GM12873 (cell line): Measurements from ENCODE around the gene UBE2F.

Experiments used
- TF ChIP-seq, protein P1 (sequence below): IDR thresholded peaks from 2 replicates; pipeline ENCODE4 v1.5.1; 2012; ENCODE audit warnings: low read depth, mild to moderate bottlenecking, moderate library complexity, low read length, control low read depth; ENCODE audit not compliant: insufficient read depth; ENCODE audit errors: missing control alignments

The UBE2F gene

DNA sequence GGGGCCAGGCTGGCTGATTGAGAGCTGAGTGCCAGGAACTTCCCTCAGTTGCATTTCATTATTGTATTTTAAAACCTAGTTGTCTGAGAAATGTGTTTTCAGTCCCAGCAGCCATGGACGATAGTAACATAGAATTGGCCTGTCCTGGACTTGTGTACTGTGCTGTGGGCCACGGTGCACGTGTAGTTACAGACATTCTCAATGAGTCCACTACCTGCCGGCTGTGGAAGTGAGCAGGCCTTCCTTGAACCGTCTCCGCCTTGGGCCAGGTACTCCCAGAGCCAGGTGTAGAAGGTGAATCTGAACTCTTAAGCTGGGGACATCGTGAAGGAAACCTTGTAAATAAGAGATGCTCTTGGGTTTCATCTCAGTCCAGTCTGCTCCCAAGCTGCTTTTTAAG lies 47.0 kb downstream of the UBE2F start:
- TF ChIP-seq, protein P1, sequence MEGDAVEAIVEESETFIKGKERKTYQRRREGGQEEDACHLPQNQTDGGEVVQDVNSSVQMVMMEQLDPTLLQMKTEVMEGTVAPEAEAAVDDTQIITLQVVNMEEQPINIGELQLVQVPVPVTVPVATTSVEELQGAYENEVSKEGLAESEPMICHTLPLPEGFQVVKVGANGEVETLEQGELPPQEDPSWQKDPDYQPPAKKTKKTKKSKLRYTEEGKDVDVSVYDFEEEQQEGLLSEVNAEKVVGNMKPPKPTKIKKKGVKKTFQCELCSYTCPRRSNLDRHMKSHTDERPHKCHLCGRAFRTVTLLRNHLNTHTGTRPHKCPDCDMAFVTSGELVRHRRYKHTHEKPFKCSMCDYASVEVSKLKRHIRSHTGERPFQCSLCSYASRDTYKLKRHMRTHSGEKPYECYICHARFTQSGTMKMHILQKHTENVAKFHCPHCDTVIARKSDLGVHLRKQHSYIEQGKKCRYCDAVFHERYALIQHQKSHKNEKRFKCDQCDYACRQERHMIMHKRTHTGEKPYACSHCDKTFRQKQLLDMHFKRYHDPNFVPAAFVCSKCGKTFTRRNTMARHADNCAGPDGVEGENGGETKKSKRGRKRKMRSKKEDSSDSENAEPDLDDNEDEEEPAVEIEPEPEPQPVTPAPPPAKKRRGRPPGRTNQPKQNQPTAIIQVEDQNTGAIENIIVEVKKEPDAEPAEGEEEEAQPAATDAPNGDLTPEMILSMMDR, result no peak

DNA sequence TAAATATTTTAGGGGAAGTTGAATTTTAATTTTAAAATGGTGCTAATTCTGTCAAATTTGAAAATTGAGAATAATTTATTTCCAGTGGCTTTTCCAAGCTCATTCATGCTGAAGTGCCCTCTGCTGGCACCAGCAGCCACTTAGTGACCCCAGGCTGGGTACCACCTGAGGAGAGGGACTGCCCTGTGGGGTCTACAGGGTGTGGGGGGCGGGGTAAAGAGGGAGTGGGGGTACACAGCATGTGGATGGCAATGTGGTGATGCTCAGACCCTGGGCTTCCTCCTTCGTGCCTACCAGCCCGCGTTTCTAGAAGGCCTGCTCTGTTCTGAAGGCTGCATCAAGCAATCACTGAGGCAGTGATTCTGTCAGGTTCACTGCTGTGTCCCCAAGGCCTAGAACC lies 48.9 kb downstream of the UBE2F start:
- TF ChIP-seq, protein P1, result peak; percentile 15

DNA sequence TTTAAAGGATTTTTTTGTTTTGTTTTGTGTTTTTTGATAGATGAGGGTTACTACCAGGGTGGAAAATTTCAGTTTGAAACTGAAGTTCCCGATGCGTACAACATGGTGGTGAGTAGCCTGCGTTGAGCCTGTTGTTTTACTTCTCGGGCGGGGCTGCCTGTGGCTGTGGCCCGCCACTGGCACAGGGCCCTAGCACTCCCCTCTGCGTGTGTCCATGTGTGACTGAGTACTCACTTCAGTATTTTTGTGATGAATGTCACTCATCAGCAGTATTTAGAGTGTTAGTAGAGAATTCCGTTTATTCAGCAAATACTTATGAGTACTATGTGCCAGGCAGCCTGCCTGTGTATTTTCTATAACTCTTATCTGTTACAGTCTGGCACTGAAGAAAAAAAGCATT lies 49.7 kb downstream of the UBE2F start:
- TF ChIP-seq, protein P1, result no peak

DNA sequence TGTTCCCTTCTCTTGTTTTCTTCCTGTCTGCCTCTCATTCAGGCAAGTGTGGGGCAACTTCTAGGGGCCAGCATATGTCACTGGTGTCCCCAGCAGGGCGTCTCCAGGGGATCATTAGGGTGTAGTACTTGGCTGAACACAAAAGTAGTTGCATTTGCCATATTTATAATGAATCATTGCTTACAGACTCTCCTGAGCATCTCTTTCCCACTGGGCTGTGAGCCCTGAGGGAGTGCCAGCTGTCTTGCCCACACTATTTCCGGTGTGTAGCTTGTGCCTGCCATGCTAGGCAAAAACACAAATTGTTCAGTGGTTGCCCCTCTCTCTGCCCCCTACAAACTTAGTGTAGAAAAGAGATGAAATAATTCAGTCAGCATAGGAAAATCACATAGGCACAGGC lies 53.1 kb downstream of the UBE2F start:
- TF ChIP-seq, protein P1, result no peak

DNA sequence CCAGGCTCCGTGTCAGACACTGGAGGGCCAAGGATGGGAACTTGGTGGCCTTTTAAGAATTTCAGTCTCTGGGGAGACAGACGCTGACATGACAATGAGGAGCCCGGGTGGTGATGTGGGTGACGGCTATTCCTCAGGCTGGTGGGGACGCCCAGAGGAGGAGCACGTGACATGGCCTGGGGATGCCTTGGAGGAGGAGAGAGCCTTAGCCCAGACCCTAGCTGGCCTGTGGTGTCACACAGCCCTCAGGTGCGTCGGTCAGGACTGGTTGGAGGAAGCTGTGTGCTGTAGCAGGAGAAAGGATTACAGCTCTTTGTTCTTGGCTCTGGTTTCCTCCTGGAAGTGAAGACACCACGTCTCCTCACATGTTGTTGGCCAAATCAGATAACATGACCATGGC lies 54.0 kb downstream of the UBE2F start:
- TF ChIP-seq, protein P1, result no peak

DNA sequence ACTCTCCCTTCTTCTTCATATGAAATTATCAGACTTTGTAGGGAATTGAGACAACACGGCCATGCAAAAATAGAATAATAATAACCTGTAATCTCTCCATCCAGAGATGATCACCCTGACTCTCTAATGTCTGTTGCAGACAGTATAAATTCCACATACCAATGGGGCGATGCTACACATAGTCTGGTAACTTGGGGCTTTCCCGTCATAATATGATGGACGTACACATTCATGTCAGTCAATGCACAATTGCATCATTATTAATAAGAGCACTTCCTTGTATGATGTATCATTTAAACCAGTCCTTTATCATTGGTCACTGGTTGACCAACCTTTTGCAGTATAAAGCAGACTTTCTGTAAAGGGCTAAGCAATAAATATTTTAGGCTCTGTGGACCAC lies 54.5 kb downstream of the UBE2F start:
- TF ChIP-seq, protein P1, result no peak

DNA sequence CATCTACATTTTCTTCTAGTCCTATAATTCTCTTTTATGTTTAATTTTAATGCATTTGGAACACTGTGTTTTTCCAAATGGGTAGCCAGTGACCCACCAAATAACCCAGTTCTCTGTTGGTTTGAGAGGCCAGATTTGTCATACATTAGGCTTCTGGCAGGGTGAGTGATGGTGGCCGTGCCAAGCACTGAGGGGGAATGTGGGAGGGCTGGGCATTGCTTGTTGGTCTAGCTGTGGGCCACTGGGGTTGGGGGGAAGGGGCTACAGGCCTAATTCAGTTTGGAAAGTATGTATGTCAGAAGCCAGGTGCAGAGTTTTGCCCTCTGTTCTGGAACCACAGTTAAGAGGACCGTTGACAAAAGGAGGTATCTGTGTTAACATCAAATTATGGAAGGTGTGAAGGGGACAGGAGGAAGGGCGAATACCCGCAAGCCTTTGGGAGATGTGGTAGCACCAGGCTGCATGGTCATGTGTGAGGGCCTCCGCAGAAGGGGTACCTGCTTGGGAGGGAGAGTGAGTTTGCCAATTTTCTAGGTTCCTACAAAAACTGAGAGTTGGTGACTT lies 55.9 kb downstream of the UBE2F start:
- TF ChIP-seq, protein P1, result no peak
